GM10266 (cell line): ENCODE data around the gene PDE7B.

ENCODE experiments used
- DNase-seq: peaks from one replicate; pipeline ENCODE4 v3.0.0; 2012; ENCODE audit errors: extremely low spot score
- CTCF ChIP-seq: IDR thresholded peaks from 2 replicates; pipeline ENCODE4 v1.5.1; 2012; ENCODE audit warnings: mild to moderate bottlenecking, low read depth; ENCODE audit not compliant: control insufficient read depth, insufficient read depth; ENCODE audit errors: missing control alignments

PDE7B gene

GRCh38 chr6:135830452-135830881, 21.0 kb upstream of the PDE7B start:
- DNase-seq = no peak

GRCh38 chr6:135831016-135831415, 20.5 kb upstream of the PDE7B start:
- TF ChIP-seq CTCF = no peak

More at GRCh38 chr6:135830452-135830881, 21.0 kb upstream of the PDE7B start:
- no peak for TF ChIP-seq CTCF

GRCh38 chr6:135832166-135832565, 19.3 kb upstream of the PDE7B start:
- TF ChIP-seq CTCF = no peak

More at GRCh38 chr6:135831016-135831415, 20.5 kb upstream of the PDE7B start:
- DNase-seq = no peak

GRCh38 chr6:135833771-135834170, 17.7 kb upstream of the PDE7B start:
- DNase-seq = no peak
- no peak for TF ChIP-seq CTCF

More at GRCh38 chr6:135832166-135832565, 19.3 kb upstream of the PDE7B start:
- no peak for DNase-seq

GRCh38 chr6:135837735-135838449, 13.6 kb upstream of the PDE7B start:
- DNase-seq = no peak
- no peak for TF ChIP-seq CTCF

- DNase-seq = no peak
- no peak for TF ChIP-seq CTCF
Measured at GRCh38 chr6:135839121-135839520, 12.4 kb upstream of the PDE7B start.

- TF ChIP-seq CTCF = no peak
- no peak for DNase-seq
Measured at GRCh38 chr6:135842618-135843392, 8.7 kb upstream of the PDE7B start.
